ENCODE results near the gene KRT4.

DNA sequence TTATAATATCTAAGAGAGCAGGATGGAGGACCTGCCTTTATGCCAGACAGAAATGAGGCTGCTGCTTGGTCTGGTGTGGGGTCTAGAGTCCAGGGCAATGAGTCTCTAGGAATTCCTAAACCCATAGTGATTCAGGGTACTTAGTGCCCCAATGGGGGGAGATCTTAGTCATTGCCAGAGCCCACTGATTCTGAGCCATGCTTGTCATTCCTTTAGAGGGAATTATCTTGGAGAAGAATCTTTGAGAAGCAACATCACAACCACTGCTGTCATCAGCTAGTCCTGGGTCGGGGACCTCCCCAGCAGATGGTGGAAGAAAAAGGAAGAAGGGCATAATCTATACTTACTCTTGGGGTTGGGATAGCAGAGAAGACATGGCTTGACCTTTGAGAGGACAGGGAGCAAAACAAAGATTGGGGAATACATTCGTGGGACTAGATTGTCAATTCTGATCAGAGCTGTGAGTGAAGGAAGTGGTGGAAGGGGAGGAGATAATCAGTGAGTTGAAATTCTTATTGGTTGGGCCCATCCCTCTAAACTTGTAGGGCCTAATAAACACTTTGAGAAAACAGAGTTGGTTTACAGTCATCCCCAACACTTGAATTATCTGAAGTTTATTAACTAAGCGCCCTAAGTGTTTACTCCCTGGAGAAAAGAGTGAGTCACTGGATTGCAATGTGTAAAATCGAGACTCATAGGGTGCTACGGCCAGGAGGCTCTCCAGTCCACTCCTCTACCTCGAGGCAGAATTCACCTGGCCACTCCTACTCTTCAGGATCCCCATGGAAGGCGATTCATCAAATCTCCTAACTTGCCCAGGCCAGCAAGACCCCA, 15.0 kb downstream of the KRT4 start:
- no peak for TF ChIP-seq POLR2A (IDR thresholded peaks at IDR 0.05; ENCODE audit: low read depth, low read length)
- TF ChIP-seq, protein P1, sequence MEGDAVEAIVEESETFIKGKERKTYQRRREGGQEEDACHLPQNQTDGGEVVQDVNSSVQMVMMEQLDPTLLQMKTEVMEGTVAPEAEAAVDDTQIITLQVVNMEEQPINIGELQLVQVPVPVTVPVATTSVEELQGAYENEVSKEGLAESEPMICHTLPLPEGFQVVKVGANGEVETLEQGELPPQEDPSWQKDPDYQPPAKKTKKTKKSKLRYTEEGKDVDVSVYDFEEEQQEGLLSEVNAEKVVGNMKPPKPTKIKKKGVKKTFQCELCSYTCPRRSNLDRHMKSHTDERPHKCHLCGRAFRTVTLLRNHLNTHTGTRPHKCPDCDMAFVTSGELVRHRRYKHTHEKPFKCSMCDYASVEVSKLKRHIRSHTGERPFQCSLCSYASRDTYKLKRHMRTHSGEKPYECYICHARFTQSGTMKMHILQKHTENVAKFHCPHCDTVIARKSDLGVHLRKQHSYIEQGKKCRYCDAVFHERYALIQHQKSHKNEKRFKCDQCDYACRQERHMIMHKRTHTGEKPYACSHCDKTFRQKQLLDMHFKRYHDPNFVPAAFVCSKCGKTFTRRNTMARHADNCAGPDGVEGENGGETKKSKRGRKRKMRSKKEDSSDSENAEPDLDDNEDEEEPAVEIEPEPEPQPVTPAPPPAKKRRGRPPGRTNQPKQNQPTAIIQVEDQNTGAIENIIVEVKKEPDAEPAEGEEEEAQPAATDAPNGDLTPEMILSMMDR (IDR thresholded peaks at IDR 0.05; ENCODE audit: extremely low read depth in 1 of 2, insufficient read depth in 1 of 2, low read depth in 1 of 2, low read length in 2 of 2) = no peak
